CD4-positive, alpha-beta T cell treated with Interleukin-2 at 100 ng/mL for 4 hours (primary cell): Measurements from ENCODE around the gene AMER1.
"Not testable (repeated sequence)": the region's sequence is repeated elsewhere in the genome, so short reads cannot be mapped to it uniquely, and the experiment has no call there.

Experiments used
- DNase-seq: peaks from one replicate; pipeline ENCODE4 v3.0.0-alpha.2; 2020; ENCODE audit warnings: low spot score

AMER1 gene

GRCh38 chrX:64205441-64205734 lies at the start of gene AMER1:
TSS of gene AMER1 (minus strand) at chrX:64205708. CDS start at chrX:64193286, 12,422 bp downstream.
- DNase-seq: no peak

- no peak for DNase-seq
Observed at GRCh38 chrX:64230123-64230970, 24.8 kb upstream of the AMER1 start, which contains the start of gene ASB12. TSS of gene ASB12 (minus strand) at chrX:64230607. CDS start at chrX:64225650, 4,957 bp downstream.

- DNase-seq: no peak
Observed at GRCh38 chrX:64229154-64229553, 23.6 kb upstream of the AMER1 start.

GRCh38 chrX:64218023-64218422 lies 12.5 kb upstream of the AMER1 start:
- DNase-seq: no peak

- DNase-seq: not testable (repeated sequence)
Observed at GRCh38 chrX:64213989-64214388, 8.5 kb upstream of the AMER1 start.

- no peak for DNase-seq
Observed at GRCh38 chrX:64206556-64207162, 1.2 kb upstream of the AMER1 start.

GRCh38 chrX:64205735-64206501 lies 410 bp upstream of the AMER1 start:
- peak; percentile 92 for DNase-seq

- peak; percentile 0 for DNase-seq
Observed at GRCh38 chrX:64204701-64205440, 637 bp downstream of the AMER1 start.

- DNase-seq: no peak
Observed at GRCh38 chrX:64204252-64204651, 1.3 kb downstream of the AMER1 start.

GRCh38 chrX:64202808-64203325 lies 2.6 kb downstream of the AMER1 start:
- DNase-seq: no peak

GRCh38 chrX:64198036-64198435 lies 7.5 kb downstream of the AMER1 start:
- no peak for DNase-seq

GRCh38 chrX:64196606-64197005 lies 8.9 kb downstream of the AMER1 start:
- DNase-seq: no peak

- DNase-seq: no peak
Observed at GRCh38 chrX:64195862-64196261, 9.6 kb downstream of the AMER1 start.

GRCh38 chrX:64192673-64193072 lies 12.8 kb downstream of the AMER1 start:
- no peak for DNase-seq

- no peak for DNase-seq
Observed at GRCh38 chrX:64192040-64192439, 13.5 kb downstream of the AMER1 start.

GRCh38 chrX:64191281-64192010 lies 14.1 kb downstream of the AMER1 start:
- no peak for DNase-seq

- no peak for DNase-seq
Observed at GRCh38 chrX:64190136-64190740, 15.3 kb downstream of the AMER1 start.

GRCh38 chrX:64188901-64189300 lies 16.6 kb downstream of the AMER1 start:
- DNase-seq: no peak

GRCh38 chrX:64187762-64188150 lies 17.8 kb downstream of the AMER1 start:
- DNase-seq: no peak

GRCh38 chrX:64186974-64187761 lies 18.3 kb downstream of the AMER1 start:
- no peak for DNase-seq
